ENCODE results near the gene ACSS1.

The ACSS1 gene

GRCh38 chr20:25046181-25046641 lies 11.7 kb downstream of the ACSS1 start:
- DNase-seq (ENCODE audit: low spot score): no peak

GRCh38 chr20:25045343-25045712 lies 12.6 kb downstream of the ACSS1 start:
- DNase-seq (ENCODE audit: low spot score): no peak

GRCh38 chr20:25044660-25045342 lies 13.1 kb downstream of the ACSS1 start:
- peak; percentile 77 for DNase-seq (ENCODE audit: low spot score)

GRCh38 chr20:25044261-25044560 lies 13.7 kb downstream of the ACSS1 start:
- no peak for DNase-seq (ENCODE audit: low spot score)

GRCh38 chr20:25043499-25044260 lies 14.3 kb downstream of the ACSS1 start:
- DNase-seq (ENCODE audit: low spot score): no peak

GRCh38 chr20:25042531-25043498 lies 15.1 kb downstream of the ACSS1 start:
- DNase-seq (ENCODE audit: low spot score): no peak

GRCh38 chr20:25041813-25042530 lies 16.0 kb downstream of the ACSS1 start:
- no peak for DNase-seq (ENCODE audit: low spot score)

GRCh38 chr20:25040438-25040831 lies 17.5 kb downstream of the ACSS1 start:
- no peak for DNase-seq (ENCODE audit: low spot score)

- DNase-seq (ENCODE audit: low spot score): peak; percentile 84
Observed at GRCh38 chr20:25039697-25040437, 18.1 kb downstream of the ACSS1 start.

- DNase-seq (ENCODE audit: low spot score): no peak
Observed at GRCh38 chr20:25038591-25039015, 19.3 kb downstream of the ACSS1 start.

- no peak for DNase-seq (ENCODE audit: low spot score)
Observed at GRCh38 chr20:25038103-25038410, 19.9 kb downstream of the ACSS1 start.

- no peak for DNase-seq (ENCODE audit: low spot score)
Observed at GRCh38 chr20:25037288-25038102, 20.4 kb downstream of the ACSS1 start.

GRCh38 chr20:25036331-25036936 lies 21.5 kb downstream of the ACSS1 start:
- no peak for DNase-seq (ENCODE audit: low spot score)

- DNase-seq (ENCODE audit: low spot score): no peak
Observed at GRCh38 chr20:25035921-25036320, 22.0 kb downstream of the ACSS1 start.

GRCh38 chr20:25033924-25034300 lies 24.0 kb downstream of the ACSS1 start:
- no peak for DNase-seq (ENCODE audit: low spot score)

- DNase-seq (ENCODE audit: low spot score): no peak
Observed at GRCh38 chr20:25033265-25033923, 24.5 kb downstream of the ACSS1 start.

- peak; percentile 99 for DNase-seq (ENCODE audit: low spot score)
Observed at GRCh38 chr20:25032478-25033264, 25.3 kb downstream of the ACSS1 start.

- peak; percentile 71 for DNase-seq (ENCODE audit: low spot score)
Observed at GRCh38 chr20:25032065-25032477, 25.9 kb downstream of the ACSS1 start.

GRCh38 chr20:25031241-25031640 lies 26.7 kb downstream of the ACSS1 start:
- DNase-seq (ENCODE audit: low spot score): no peak
